Ishikawa (cell line): ENCODE measurements around the gene NCOA4.

Experiments
- EP300 ChIP-seq: IDR thresholded peaks from 2 replicates; pipeline ENCODE4 v1.6.1; 2012; ENCODE audit warnings: borderline replicate concordance
- FOXM1 ChIP-seq: IDR thresholded peaks from 2 replicates; pipeline ENCODE4 v1.6.1; 2012; ENCODE audit warnings: low read depth, borderline replicate concordance
- TAF1 ChIP-seq: IDR thresholded peaks from 2 replicates; pipeline ENCODE4 v1.6.1; 2012; ENCODE audit warnings: low read depth, mild to moderate bottlenecking
- YY1 ChIP-seq: IDR thresholded peaks from 2 replicates; pipeline ENCODE4 v1.6.1; 2012; ENCODE audit warnings: low read depth
- ZBTB7A ChIP-seq: IDR thresholded peaks from 2 replicates; pipeline ENCODE4 v1.6.1; 2012; ENCODE audit warnings: low read depth
- TF ChIP-seq, protein P1 (sequence below): IDR thresholded peaks from 2 replicates; pipeline ENCODE4 v1.6.1; 2012

DNA sequence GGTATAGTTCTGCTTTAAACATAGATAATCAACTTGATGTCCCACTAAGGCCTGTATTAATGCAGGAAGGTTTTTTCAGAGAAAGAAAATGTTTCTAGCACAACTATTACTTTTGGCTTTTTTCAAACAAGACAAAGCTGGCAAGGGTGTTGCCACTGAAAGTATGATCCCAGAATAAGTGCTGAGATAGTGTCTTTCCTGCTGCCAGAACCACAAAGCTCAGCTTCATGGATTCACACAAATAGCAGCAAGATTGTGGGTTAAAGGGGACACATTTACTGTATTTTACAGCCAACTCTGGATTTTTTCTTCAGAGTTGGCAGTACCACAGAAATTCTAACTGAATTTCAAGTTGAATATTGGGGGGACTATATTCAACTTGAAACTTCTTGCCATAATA lies 4.3 kb downstream of the NCOA4 start:
- TF ChIP-seq TAF1 (no peak), YY1 (no peak), FOXM1 (no peak), EP300 (no peak), ZBTB7A (no peak)
- TF ChIP-seq, protein P1, sequence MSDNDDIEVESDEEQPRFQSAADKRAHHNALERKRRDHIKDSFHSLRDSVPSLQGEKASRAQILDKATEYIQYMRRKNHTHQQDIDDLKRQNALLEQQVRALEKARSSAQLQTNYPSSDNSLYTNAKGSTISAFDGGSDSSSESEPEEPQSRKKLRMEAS, result no peak
